Natural killer cell (primary cell): ENCODE data around the gene DMRT2. TPM values are rescaled to one million over a fixed set of nuclear protein-coding genes. Genes with fewer than 3 reads are reported as not detected.

ENCODE experiments used
- ATAC-seq, 3 donors: fragments of 150-1000 bp in 2 of 3; fragments of 200-7000 bp in 1 of 3; cut with Tn5 transposase; 1 replicate in 1 of 3; 2 replicates in 2 of 3; pipeline ENCODE4 v1.10.0; 2021; ENCODE audit warnings: mild to moderate bottlenecking in 2 of 3, moderate library complexity in 2 of 3
- DNase-seq, 2 donors: peaks; one replicate each; pipeline versions ENCODE4 v3.0.0 to v3.0.0-alpha.2; 2013 to 2021; ENCODE audit warnings: mixed read lengths in 1 of 2
- H3K27ac ChIP-seq: one replicate; pipeline ENCODE4 v1.5.1; 2013; ENCODE audit warnings: mild to moderate bottlenecking, low read length
- H3K27me3 ChIP-seq: one replicate; pipeline ENCODE4 v1.6.1; 2013; ENCODE audit warnings: low read length; ENCODE audit not compliant: control insufficient read depth, insufficient read depth
- H3K36me3 ChIP-seq: one replicate; pipeline ENCODE4 v1.6.1; 2013; ENCODE audit warnings: low read length; ENCODE audit not compliant: control insufficient read depth, insufficient read depth
- H3K4me1 ChIP-seq: one replicate; pipeline ENCODE4 v1.6.1; 2013; ENCODE audit warnings: low read length; ENCODE audit not compliant: control insufficient read depth, insufficient read depth
- H3K4me3 ChIP-seq: one replicate; pipeline ENCODE4 v1.5.1; 2013; ENCODE audit warnings: low read length
- H3K9me3 ChIP-seq: one replicate; pipeline ENCODE4 v1.6.1; 2013; ENCODE audit warnings: low read length; ENCODE audit not compliant: control insufficient read depth, insufficient read depth
- H3K27ac Mint-ChIP-seq, 2 donors: one replicate each; pipeline ENCODE4 v1.8.0; 2022; ENCODE audit warnings: mild to moderate bottlenecking in 2 of 2, mixed read lengths in 2 of 2, moderate library complexity in 1 of 2
- H3K27me3 Mint-ChIP-seq, 2 donors: one replicate each; pipeline ENCODE4 v1.8.0; 2022; ENCODE audit warnings: low read depth in 2 of 2, mixed read lengths in 2 of 2
- H3K36me3 Mint-ChIP-seq: one replicate; pipeline ENCODE4 v1.8.0; 2022; ENCODE audit warnings: mixed read lengths
- H3K4me1 Mint-ChIP-seq, 2 donors: one replicate each; pipeline ENCODE4 v1.8.0; 2022; ENCODE audit warnings: mixed read lengths in 2 of 2
- H3K4me3 Mint-ChIP-seq: one replicate; pipeline ENCODE4 v1.8.0; 2022; ENCODE audit warnings: mild to moderate bottlenecking, moderate library complexity, mixed read lengths
- H3K9me3 Mint-ChIP-seq, 2 donors: one replicate each; pipeline ENCODE4 v1.8.0; 2022; ENCODE audit warnings: mixed read lengths in 2 of 2
- WGBS: methylation state at CpG from one replicate; pipeline ENCODE4 v1.1.7; 2013; ENCODE audit warnings: missing lambda C conversion rate; ENCODE audit not compliant: insufficient coverage; 5-methylcytosine and 5-hydroxymethylcytosine counted together
- intact Hi-C: fragments of 100-400 bp; cut with micrococcal nuclease; formaldehyde crosslinking; loops from one replicate; pipeline ENCODE4 v1.14.2; 2022
- total RNA-seq, 4 donors: library from RNA; stranded (reverse); fragments of 120-200 nt in 1 of 4; gene quantifications; one replicate each; pipeline versions ENCODE4 v1.2.3 to v1.2.4, GENCODE V29; 2013 to 2022
- TF ChIP-seq, protein P1 (sequence below): fragments of 200-600 bp; IDR thresholded peaks from one replicate; pipeline ENCODE4 v1.8.0; 2022; ENCODE audit warnings: antibody characterized with exemption

DMRT2 gene
- total RNA-seq, 3 donors from 2014 or later (not counting 1 experiment from before 2014, with no cell fraction given) = not detected

DNA sequence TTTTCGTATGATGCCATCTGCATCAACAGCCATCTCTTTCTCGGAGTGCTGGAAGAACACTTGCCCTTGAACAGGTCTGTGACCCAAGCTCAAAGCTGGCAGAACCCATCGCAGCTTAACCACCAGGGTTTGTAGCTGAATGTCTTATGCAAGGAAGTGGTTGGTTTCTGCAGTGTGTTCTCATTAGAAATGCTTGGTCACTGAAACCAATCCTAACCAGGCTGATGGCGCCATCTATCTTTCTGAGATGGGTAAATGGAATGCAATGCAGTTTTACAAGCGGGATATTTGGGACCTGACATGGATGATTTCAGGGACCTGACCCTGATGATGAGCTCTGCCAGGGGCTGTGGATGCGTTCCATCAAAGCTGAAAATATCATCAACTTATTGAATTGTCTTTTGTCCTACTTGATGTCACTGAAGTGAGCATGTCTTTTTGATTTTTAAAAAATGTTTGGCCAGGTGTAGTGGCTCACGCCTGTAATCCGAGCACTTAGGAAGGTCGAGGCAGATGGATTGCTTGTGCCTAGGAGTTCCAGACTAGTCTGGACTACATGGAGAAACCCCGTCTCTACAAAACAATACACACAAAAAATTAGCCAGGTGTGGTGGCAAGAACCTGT is 45.0 kb upstream of the DMRT2 start:
- Mint-ChIP-seq H3K27me3 (peaks cover 11 to 32% of the 10 kb centered on the region in 2 donors), H3K27ac (no peak overlapping the region), H3K36me3 (no peaks in the 10 kb centered on the region), H3K4me1 (peaks cover 11 to 12% of the 10 kb centered on the region in 2 donors), H3K9me3 (no peaks in the 10 kb centered on the region), H3K4me3 (no peak overlapping the region)
- H3K9me3 ChIP-seq = no peaks in the 10 kb centered on the region
- TF ChIP-seq, protein P1, sequence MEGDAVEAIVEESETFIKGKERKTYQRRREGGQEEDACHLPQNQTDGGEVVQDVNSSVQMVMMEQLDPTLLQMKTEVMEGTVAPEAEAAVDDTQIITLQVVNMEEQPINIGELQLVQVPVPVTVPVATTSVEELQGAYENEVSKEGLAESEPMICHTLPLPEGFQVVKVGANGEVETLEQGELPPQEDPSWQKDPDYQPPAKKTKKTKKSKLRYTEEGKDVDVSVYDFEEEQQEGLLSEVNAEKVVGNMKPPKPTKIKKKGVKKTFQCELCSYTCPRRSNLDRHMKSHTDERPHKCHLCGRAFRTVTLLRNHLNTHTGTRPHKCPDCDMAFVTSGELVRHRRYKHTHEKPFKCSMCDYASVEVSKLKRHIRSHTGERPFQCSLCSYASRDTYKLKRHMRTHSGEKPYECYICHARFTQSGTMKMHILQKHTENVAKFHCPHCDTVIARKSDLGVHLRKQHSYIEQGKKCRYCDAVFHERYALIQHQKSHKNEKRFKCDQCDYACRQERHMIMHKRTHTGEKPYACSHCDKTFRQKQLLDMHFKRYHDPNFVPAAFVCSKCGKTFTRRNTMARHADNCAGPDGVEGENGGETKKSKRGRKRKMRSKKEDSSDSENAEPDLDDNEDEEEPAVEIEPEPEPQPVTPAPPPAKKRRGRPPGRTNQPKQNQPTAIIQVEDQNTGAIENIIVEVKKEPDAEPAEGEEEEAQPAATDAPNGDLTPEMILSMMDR = no peak
- WGBS = 56% methylated on average over 10 of the region's 10 CpGs
- intact Hi-C loops = loop anchor here (5.0 kb wide), 1 partner anchor 113 kb away; no protein-coding TSS in a partner anchor
- no peaks in the 10 kb centered on the region for H3K27me3 ChIP-seq
- no peaks in the 10 kb centered on the region for H3K36me3 ChIP-seq
- H3K4me3 ChIP-seq = no peak overlapping the region
- no peak overlapping the region for H3K27ac ChIP-seq
- peaks cover 3% of the 10 kb centered on the region for H3K4me1 ChIP-seq
- peak in 2 of 3 donors; percentile 42 to 45 for ATAC-seq
- DNase-seq = peak in 1 of 2 donors; percentile 41

GRCh38 chr9:1007312-1007711 is 42.8 kb upstream of the DMRT2 start:
- intact Hi-C loops = loop anchor here (5.0 kb wide), 1 partner anchor 115 kb away; no protein-coding TSS in a partner anchor
- WGBS = 68% methylated on average over 2 of the region's 3 CpGs
- H3K36me3 ChIP-seq = no peaks in the 10 kb centered on the region
- ATAC-seq (no peak), DNase-seq (no peak)
- TF ChIP-seq, protein P1 = no peak
- Mint-ChIP-seq H3K4me1 (peaks cover 10 to 11% of the 10 kb centered on the region in 2 donors), H3K9me3 (no peaks in the 10 kb centered on the region), H3K27ac (no peak overlapping the region), H3K27me3 (peaks cover 11 to 28% of the 10 kb centered on the region in 2 donors), H3K36me3 (no peaks in the 10 kb centered on the region), H3K4me3 (no peak overlapping the region)
- H3K27me3 ChIP-seq = no peaks in the 10 kb centered on the region
- H3K4me1 ChIP-seq = peaks cover 3% of the 10 kb centered on the region
- no peaks in the 10 kb centered on the region for H3K9me3 ChIP-seq
- H3K27ac ChIP-seq = no peak overlapping the region
- no peak overlapping the region for H3K4me3 ChIP-seq

- Histone ChIP-seq H3K27ac (no peak overlapping the region), H3K4me1 (peaks cover 3% of the 10 kb centered on the region), H3K4me3 (no peak overlapping the region), H3K27me3 (no peaks in the 10 kb centered on the region), H3K36me3 (no peaks in the 10 kb centered on the region), H3K9me3 (no peaks in the 10 kb centered on the region)
- no peak for DNase-seq
- no peak for ATAC-seq
- Mint-ChIP-seq H3K4me1 (peaks cover 10 to 11% of the 10 kb centered on the region in 2 donors), H3K9me3 (no peaks in the 10 kb centered on the region), H3K27me3 (peaks cover 11 to 28% of the 10 kb centered on the region in 2 donors), H3K4me3 (no peak overlapping the region), H3K27ac (no peak overlapping the region), H3K36me3 (no peaks in the 10 kb centered on the region)
- WGBS = 91% methylated on average over 2 of the region's 3 CpGs
- TF ChIP-seq, protein P1 = no peak
- intact Hi-C loops = loop anchor here (2.0 to 5.0 kb wide), 2 partner anchors 116 to 395 kb away; no protein-coding TSS in a partner anchor
Measured at GRCh38 chr9:1008216-1008615, 41.9 kb upstream of the DMRT2 start.
